Gastroesophageal sphincter (tissue), 4 donors: ENCODE results near the gene WNT7B. TPM values are rescaled to one million over a fixed set of nuclear protein-coding genes. Genes with fewer than 3 reads are reported as not detected.
A peak's percentile ranks its signal among the peaks of the same experiment; 100 is the strongest.

Source experiments
- ATAC-seq: fragments of 150-250 bp; one replicate; pipeline ENCODE4 v1.9.1; 2016; ENCODE audit warnings: mild to moderate bottlenecking, moderate library complexity
- H3K27ac ChIP-seq, 4 donors: fragments of 200-600 bp; sonication (generic) in 3 of 4; 1 replicate in 3 of 4; 2 replicates in 1 of 4; pipeline ENCODE4 v1.5.1; 2016 to 2019
- H3K27me3 ChIP-seq: fragments of 200-600 bp; sonication (generic); one replicate; pipeline ENCODE4 v1.5.1; 2019
- H3K36me3 ChIP-seq, 2 donors: fragments of 200-600 bp; sonication (generic); one replicate each; pipeline ENCODE4 v1.5.1; 2019; ENCODE audit warnings: control low read depth in 1 of 2
- H3K4me1 ChIP-seq, 3 donors: fragments of 200-600 bp; sonication (generic); 1 replicate in 2 of 3; 2 replicates in 1 of 3; pipeline ENCODE4 v1.5.1; 2016 to 2019; ENCODE audit warnings: control low read depth in 2 of 3
- H3K4me3 ChIP-seq, 2 donors: fragments of 200-600 bp; sonication (generic); one replicate each; pipeline ENCODE4 v1.5.1; 2019; ENCODE audit warnings: mild to moderate bottlenecking in 1 of 2, moderate library complexity in 1 of 2
- H3K9me3 ChIP-seq, 3 donors: fragments of 200-600 bp; sonication (generic); one replicate each; pipeline ENCODE4 v1.5.1; 2017 to 2019; ENCODE audit warnings: control low read depth in 2 of 3
- EP300 ChIP-seq: sonication (generic); formaldehyde crosslinking; IDR thresholded peaks from one replicate; pipeline ENCODE4 v1.6.1; 2017; ENCODE audit warnings: antibody characterized with exemption, mild to moderate bottlenecking
- POLR2A ChIP-seq, 2 donors: fragments of 450-650 bp; IDR thresholded peaks; one replicate each; pipeline ENCODE4 v1.6.1; 2017; ENCODE audit warnings: antibody characterized with exemption in 2 of 2, mild to moderate bottlenecking in 2 of 2, moderate library complexity in 1 of 2
- POLR2AphosphoS5 ChIP-seq: sonication (generic); formaldehyde crosslinking; IDR thresholded peaks from one replicate; pipeline ENCODE4 v1.6.1; 2017; ENCODE audit warnings: antibody characterized with exemption
- WGBS, 2 donors: methylation state at CpG; one replicate each; pipeline ENCODE4 v1.1.5; 2018; ENCODE audit warnings: low coverage in 1 of 2; 5-methylcytosine and 5-hydroxymethylcytosine counted together
- total RNA-seq, 4 donors: library from RNA; depleted of rRNA; stranded (reverse); fragments of >200 nt; gene quantifications; one replicate each; pipeline ENCODE4 v1.1.0, GENCODE V29; 2016
- TF ChIP-seq, protein P1 (sequence below), 4 experiments: fragments of 200-600 bp in 2 of 4; fragments of 450-650 bp in 2 of 4; sonication (generic) in 1 of 4; IDR thresholded peaks; one replicate each; pipeline ENCODE4 v1.5.1; 2017 to 2019; ENCODE audit warnings: antibody characterized with exemption in 4 of 4, mild to moderate bottlenecking in 2 of 4, moderate library complexity in 2 of 4

The WNT7B gene
- total RNA-seq, 4 donors from 2014 or later, result 1.2 TPM; not detected in 3

DNA sequence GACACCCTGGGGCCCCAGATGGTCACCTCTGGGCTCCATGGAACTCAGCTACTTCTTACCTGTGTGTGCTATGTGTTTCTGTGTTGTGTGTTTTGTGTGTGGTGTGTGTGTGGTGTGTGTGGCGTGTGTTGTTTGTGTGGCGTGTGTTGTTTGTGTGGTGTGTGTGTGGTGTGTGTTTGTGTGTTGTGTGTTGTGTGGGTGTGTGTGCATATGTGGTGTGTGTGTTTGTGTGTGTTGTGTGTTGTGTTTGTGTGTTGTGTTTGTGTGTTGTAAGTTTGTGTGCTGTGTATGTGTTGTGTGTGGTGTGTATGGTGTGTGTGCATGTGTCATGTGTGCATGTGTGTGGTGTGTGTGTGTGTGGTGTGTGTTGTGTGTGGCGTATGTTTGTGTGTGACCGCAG is 3.8 kb upstream of the WNT7B start:
- Histone ChIP-seq H3K27ac (no peak overlapping the region), H3K9me3 (peaks cover 0 to 9% (median 0%) of the 10 kb centered on the region in 3 donors), H3K27me3 (peaks cover 35% of the 10 kb centered on the region), H3K4me3 (no peak overlapping the region), H3K4me1 (peaks cover 0 to 36% (median 16%) of the 10 kb centered on the region in 3 donors), H3K36me3 (no peaks in the 10 kb centered on the region)
- TF ChIP-seq EP300 (no peak), POLR2A (IDR thresholded peaks at IDR 0.05) (no peak), POLR2AphosphoS5 (no peak)
- TF ChIP-seq, protein P1, sequence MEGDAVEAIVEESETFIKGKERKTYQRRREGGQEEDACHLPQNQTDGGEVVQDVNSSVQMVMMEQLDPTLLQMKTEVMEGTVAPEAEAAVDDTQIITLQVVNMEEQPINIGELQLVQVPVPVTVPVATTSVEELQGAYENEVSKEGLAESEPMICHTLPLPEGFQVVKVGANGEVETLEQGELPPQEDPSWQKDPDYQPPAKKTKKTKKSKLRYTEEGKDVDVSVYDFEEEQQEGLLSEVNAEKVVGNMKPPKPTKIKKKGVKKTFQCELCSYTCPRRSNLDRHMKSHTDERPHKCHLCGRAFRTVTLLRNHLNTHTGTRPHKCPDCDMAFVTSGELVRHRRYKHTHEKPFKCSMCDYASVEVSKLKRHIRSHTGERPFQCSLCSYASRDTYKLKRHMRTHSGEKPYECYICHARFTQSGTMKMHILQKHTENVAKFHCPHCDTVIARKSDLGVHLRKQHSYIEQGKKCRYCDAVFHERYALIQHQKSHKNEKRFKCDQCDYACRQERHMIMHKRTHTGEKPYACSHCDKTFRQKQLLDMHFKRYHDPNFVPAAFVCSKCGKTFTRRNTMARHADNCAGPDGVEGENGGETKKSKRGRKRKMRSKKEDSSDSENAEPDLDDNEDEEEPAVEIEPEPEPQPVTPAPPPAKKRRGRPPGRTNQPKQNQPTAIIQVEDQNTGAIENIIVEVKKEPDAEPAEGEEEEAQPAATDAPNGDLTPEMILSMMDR (IDR thresholded peaks at IDR 0.05), result no peak
- ATAC-seq, result no peak
- WGBS, 2 donors, result 60 to 100% methylated on average over 1 of the region's 4 CpGs

GRCh38 chr22:45980268-45980570 is 3.3 kb upstream of the WNT7B start:
- WGBS, 2 donors, result 90% methylated on average over 2 of the region's 2 CpGs; no CpG with 5 or more reads in 1 of the 2 donors
- Histone ChIP-seq H3K36me3 (no peaks in the 10 kb centered on the region), H3K4me3 (no peak overlapping the region), H3K27ac (no peak overlapping the region), H3K9me3 (peaks cover 0 to 3% (median 0%) of the 10 kb centered on the region in 3 donors), H3K4me1 (peaks cover 0 to 41% (median 16%) of the 10 kb centered on the region in 3 donors), H3K27me3 (peaks cover 41% of the 10 kb centered on the region)
- TF ChIP-seq EP300 (no peak), POLR2AphosphoS5 (no peak), POLR2A (IDR thresholded peaks at IDR 0.05) (no peak)
- TF ChIP-seq, protein P1 (IDR thresholded peaks at IDR 0.05), result no peak
- no peak for ATAC-seq

DNA sequence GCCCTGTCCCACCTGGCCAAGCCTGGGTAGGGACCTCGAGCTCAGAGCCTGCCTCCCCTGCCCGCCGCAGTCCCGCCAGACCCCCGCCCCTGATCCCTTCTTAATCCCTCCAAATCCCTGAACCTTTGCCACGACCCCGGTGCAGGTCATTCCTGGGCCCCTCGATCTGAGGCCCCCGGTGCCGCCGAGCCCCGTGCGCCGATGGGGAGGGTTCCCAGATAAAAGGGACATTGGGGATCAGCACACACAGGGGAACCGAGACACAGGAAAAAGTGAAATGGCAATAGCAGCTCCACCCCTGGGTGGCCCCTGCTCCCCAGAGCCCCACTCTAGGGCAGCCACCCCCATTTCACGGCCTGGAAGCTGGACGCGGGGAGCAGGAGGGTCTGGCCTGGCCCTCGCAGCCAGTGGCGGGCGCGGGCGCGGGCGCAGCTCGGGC is 1.3 kb upstream of the WNT7B start:
- no peak overlapping the region for H3K27ac ChIP-seq
- H3K36me3 ChIP-seq, result no peaks in the 10 kb centered on the region
- H3K27me3 ChIP-seq, result peaks cover 60% of the 10 kb centered on the region
- ATAC-seq, result no peak
- H3K4me3 ChIP-seq, result peak overlapping the region in 1 of 2 donors; percentile 57
- H3K9me3 ChIP-seq, result no peaks in the 10 kb centered on the region
- no CpG with 5 or more reads among the region's 26 CpGs for whole genome bisulfite sequencing, 2 donors
- H3K4me1 ChIP-seq, result peaks cover 0 to 46% (median 16%) of the 10 kb centered on the region in 3 donors
- TF ChIP-seq POLR2A (IDR thresholded peaks at IDR 0.05) (no peak), EP300 (no peak), POLR2AphosphoS5 (no peak)
- TF ChIP-seq, protein P1 (IDR thresholded peaks at IDR 0.05), result no peak

- H3K9me3 ChIP-seq, result no peaks in the 10 kb centered on the region
- H3K4me1 ChIP-seq, result peaks cover 0 to 46% (median 16%) of the 10 kb centered on the region in 3 donors
- ATAC-seq, result no peak
- 0% methylated on average over 1 of the region's 29 CpGs; no CpG with 5 or more reads in 1 of the 2 donors for WGBS, 2 donors
- peaks cover 66% of the 10 kb centered on the region for H3K27me3 ChIP-seq
- no peaks in the 10 kb centered on the region for H3K36me3 ChIP-seq
- peak overlapping the region in 1 of 2 donors; percentile 57 for H3K4me3 ChIP-seq
- TF ChIP-seq POLR2A (IDR thresholded peaks at IDR 0.05) (no peak), EP300 (no peak), POLR2AphosphoS5 (no peak)
- TF ChIP-seq, protein P1 (IDR thresholded peaks at IDR 0.05), result no peak
- H3K27ac ChIP-seq, result no peak overlapping the region
Observed at GRCh38 chr22:45977551-45978274, 751 bp upstream of the WNT7B start.
